Activated CD8-positive, alpha-beta memory T cell treated with anti-CD3 and anti-CD28 coated beads for 48 hours (primary cell): ENCODE data around the gene ITGB2.

Experiments
- DNase-seq, 3 experiments: peaks; one replicate each; pipeline ENCODE4 v3.0.0-alpha.2; 2020; ENCODE audit warnings: low read depth in 2 of 3, low spot score in 2 of 3

The ITGB2 gene

GRCh38 chr21:44955798-44956175, 35.1 kb upstream of the ITGB2 start:
- DNase-seq, result no peak

- DNase-seq, result no peak
Measured at GRCh38 chr21:44955141-44955797, 34.6 kb upstream of the ITGB2 start.

- DNase-seq, result no peak
Measured at GRCh38 chr21:44954281-44954771, 33.6 kb upstream of the ITGB2 start.

DNA sequence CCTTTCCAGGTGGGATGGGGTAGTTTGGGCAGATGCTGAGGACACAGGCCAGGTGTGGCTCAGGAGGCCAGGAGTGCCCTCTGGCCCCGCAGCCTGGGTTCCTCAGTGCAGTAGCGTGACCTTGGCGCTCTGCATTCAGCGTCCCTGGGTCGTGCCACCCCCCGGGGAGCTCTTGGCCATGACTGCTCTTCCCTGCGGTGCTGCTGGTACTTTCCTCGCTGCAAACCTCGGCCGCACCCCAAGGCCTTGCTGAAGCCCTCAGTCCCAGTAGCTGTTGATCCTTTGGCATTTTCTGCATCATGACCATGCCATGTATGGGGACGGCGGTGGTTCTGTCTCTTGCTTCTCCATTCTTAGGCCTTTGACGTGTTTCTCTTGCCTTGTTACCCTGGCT, 32.9 kb upstream of the ITGB2 start:
- no peak for DNase-seq

DNA sequence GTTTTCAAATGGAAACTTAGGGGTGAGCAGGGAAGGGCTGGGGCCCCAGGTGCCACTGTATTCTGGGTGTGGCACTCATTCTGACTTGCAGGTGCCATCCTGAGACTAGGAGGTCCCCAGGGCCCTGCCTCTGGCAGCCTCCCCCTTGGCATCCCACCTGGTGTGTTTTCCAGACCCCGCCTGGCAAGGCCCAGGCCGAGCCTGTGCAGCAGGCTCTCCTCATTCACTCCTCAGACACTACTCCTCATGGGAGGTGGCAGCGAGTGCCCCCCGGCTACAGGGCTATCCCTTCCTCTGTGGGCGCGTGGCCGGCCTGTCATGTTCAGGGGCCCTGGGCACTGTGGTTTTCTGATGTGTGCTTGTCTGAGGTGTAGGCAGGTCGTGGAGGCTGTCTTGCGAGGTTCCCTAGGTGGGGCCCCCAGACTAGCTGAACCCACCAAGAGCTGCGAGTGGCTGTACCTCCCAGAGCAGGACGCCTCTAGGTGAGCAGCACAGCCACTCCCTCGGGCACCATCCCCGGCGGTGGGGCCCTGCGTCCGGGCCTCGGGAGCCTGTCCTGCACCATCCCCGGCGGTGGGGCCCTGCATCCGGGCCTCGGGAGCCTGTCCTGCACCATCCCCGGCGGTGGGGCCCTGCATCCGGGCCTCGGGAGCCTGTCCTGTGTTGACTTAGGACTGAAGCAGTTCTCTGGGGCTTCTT, 32.4 kb upstream of the ITGB2 start:
- no peak for DNase-seq

DNA sequence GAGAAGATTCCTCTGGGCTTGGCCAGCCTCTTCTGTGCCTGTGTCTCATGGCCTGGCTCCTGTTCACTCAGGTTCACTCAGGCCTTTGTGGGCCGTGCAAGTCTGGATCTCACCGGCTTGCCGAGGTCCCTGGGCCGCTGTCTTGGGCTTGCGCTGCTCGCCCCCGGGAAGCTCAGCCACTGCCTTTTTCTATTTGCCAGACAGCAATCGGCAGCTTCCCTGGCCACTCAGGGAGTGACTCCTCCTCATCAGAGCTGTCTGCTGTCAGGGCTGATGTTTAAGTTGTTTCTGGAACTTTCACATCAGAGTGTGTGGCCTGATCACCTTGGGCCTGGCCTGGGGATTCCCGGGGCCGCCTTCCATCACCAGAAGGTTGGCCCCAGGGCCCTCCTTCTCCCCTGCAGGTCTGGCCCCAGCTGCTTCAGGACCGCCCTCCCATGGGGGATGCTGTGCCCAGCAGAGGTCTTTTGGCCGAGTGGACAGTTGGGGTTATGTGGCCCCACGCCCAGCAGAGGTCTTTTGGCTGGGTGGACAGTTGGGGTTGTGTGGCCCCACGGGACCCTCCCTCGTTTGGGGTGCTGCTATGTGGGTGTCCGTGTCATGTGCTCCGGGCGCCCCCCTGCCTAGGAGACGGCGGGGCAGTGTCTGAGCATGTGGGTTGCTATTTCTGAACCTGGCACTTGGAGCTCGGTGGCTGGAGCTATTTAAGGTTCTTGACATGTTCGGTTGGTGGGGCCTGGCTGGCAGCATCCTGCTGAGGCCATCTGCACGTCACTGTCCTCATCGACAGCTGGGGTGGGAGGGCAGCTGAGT, 31.6 kb upstream of the ITGB2 start:
- DNase-seq, result no peak

GRCh38 chr21:44951186-44951915, 30.7 kb upstream of the ITGB2 start:
- DNase-seq, result no peak

DNA sequence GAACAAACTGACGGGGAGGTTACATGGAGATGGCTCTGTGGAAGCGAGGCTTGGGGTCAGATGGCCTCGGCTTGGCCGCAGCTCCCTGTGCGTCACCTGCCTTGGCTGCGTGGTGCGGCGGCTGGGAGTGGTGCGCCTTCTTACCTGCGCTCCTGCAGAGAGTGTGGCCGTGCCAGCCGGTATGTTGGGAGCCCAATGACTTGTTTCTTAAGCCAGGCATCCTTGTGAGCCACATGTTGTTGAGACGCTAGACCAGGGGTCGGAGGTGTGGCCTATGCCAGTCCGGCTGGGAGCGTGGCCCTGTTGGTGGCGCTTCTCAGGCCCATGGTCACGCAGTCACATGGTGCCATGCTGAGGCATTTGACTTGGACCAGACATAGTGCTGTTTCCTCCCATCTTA, 29.7 kb upstream of the ITGB2 start:
- no peak for DNase-seq

GRCh38 chr21:44949779-44950198, 29.1 kb upstream of the ITGB2 start:
- peak in 2 of 3 experiments; percentile 65 to 68 for DNase-seq

- DNase-seq, result no peak
Measured at GRCh38 chr21:44949161-44949778, 28.6 kb upstream of the ITGB2 start.

- no peak for DNase-seq
Measured at GRCh38 chr21:44948426-44949120, 27.9 kb upstream of the ITGB2 start.

DNA sequence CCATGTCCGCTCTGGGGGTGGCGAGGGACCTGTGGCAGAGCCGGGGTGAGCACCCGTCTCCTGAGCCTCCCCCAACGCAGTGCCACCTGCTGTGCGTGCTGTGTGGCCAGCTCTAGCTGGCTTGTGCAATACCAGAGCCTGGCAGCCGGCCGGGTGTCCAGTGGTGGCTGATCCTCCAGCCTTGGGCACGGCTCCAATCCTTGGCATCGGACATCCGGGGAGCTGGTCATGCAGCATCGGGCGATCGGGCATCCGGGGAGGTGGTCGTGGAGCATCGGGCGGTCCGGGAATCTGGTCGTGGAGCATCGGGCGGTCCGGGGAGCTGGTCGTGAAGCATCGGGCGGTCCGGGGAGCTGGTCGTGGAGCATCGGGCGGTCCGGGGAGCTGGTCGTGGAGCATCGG, 27.2 kb upstream of the ITGB2 start:
- no peak for DNase-seq

DNA sequence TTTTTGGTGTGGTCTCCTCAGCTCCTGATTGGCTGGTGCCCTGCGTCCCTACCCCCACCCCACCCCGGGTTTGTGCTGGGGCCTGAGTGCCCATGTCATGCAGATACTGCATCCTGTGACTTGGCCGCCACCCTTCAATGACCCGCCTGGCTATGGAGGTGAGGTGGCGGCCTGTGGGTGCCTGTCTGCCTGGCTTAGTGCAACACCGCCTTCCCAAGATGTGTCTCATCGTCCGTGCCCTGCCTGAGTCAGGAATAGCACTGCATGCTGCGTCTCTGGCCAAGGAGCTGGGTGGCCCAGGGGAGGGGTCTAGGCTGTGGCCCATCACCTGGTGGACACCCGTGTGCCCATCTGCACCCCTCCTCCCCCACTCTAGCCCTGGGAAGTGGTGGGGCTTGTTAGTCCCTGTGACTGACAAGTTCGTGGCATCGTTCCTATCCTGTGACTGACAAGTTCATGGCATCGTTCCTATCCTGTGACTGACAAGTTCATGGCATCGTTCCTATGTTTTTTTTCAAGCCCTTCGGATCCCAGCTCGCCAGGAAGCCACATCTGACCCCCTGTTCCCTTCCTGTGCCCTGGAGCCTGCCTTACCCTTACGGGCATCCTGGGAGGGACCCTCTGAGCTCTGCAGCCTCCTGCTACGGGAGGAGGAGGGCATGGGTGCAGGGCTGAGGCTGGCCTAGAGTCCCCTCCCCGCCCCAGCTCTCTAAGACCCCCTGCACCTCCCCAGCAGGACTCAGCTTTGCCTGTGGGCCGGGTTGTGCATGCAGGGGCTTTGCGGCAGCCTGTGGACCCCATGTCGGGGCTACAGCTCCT, 26.6 kb upstream of the ITGB2 start:
- no peak for DNase-seq

GRCh38 chr21:44946254-44947041, 25.7 kb upstream of the ITGB2 start:
- no peak for DNase-seq

- DNase-seq, result no peak
Measured at GRCh38 chr21:44944596-44944995, 23.9 kb upstream of the ITGB2 start.

DNA sequence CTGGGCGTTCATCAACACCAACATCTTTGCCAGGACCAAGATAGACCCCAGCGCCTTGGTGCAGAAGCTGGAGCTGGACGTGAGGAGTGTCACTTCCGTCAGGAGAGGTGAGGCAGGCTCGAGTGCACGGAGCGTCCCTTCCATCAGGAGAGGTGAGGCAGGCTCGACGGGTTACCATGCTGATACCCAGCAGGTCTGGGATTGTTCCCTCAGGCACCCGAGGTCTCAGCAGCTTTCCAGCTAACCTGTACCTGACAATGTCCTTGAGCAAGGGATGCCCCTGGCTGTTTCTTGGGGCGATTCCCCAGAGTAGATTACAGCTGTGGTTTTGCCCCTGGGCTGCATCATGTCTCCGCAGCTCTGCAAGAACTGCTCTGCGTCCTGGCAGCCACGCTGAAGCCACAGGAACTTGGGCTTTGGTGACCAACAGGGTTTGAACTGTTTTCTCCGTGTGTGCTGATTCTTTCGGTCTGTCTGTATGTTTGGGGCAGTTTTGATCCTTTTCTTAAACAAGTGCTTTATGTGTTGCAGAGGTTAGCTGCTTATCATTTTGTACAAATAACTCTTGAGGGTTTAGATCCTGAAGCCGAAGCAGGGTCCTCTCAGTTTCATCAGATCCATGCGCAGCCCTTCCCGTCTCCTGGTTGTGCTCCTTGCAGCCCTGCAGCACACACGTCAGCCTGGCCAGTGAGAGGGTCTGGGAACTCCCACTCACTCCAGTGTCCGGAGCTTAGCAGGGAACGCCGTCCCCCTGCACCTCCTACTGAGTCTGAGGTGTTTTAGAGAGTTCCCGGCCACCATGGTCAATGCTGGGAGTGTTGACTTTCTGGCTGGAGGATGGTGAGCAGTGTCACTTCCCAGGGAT, 23.2 kb upstream of the ITGB2 start:
- no peak for DNase-seq

DNA sequence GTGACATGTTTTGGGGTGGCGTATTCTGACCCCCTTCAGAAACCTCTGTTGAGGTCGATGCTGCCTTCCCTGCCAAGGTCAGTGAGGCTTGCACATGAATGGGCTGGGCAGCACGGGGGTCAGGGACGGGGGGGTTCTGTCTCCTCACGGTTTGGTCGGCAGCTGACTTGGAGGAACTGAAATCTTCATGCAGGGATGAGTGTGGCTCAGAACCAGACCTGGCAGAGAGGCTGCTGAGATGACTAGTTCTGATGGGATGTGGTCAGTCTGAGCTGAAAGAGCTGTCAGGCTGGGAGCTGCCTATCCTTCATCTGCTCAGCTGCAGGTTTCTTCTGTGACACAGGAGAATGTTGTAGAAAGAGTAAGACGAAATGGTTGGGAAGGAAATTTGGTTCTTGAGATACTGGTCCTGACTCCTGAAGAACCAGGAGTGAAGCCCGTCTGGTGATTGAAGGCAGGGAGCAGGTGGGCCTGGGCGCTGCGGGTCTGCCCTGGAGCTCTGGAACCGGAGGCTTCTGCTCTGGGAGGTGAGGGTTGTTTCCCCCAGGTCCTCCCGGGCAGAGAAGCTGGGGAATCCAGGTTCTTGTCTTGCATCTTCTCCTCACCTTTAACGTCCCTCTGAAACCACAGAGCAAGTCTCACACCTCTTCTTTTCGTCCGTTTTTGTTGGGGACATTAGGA, 22.4 kb upstream of the ITGB2 start:
- no peak for DNase-seq
